ELR (cell line): ENCODE results near the gene LRPAP1.
"Not testable (repeated sequence)": the region's sequence is repeated elsewhere in the genome, so short reads cannot be mapped to it uniquely, and the experiment has no call there.

Experiments used
- DNase-seq: peaks from one replicate; pipeline ENCODE4 v3.0.0-alpha.2; 2015; ENCODE audit warnings: low read depth

The LRPAP1 gene

GRCh38 chr4:3560465-3560864 lies 28.2 kb upstream of the LRPAP1 start:
- not testable (repeated sequence) for DNase-seq

DNA sequence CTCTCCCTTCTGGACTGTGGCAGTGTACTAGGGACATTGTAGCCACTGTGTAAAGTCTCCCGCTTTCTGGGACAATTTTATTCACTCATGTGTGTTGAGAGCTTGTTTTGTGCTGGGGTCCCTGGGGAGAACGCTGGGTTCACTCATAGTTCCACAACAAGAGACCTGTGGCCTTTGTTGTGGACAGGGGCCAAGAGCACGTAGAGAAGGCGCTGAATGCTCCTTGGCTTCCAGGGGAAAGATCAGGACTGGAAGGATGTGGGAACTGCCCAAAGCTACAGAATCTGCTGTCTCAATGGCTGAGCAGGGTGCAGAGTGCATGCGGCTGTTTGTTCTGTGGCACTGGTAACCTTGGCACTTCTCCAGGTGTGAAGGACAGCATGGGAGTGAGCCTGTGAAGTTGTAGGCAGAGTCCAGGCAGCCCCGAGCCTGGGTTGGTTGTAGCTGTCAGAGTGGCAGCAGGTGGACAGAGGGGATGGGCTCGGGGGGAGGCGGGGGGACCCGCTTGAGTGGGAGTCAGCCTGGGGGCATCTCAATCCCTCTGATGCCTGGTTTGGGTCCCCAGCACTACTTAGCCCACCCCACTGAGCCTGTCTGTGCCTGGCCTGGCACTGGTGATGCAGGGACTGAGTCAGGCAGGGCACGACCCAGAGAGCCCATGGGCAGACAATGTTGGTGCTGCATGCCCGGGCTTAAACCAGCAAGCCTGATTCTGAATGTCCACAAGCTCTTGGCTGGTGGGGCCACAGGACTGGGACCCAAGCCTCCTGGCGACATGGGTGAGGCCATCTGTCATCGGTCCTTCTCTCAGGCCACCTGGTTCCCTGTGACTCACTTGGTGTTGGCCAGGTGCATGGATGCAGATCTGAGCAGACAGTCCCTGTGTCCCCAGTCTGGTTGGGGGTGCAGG lies 27.4 kb upstream of the LRPAP1 start:
- not testable (repeated sequence) for DNase-seq

DNA sequence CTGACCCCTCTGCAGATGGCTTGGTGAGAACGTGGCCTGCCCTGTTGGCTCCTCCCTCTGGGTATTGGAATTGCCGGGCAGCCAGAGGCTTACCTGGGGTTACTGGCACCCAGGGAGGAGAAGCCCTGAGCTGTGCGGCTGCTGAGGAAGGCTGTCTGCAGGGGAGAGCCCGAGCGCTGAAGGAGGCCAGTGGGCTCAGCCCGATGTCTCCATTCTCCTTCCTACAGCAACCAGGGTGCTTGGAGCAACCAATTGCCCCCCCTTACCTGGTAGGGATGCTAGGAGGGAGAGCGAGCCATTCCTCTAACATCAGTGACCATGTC lies 26.3 kb upstream of the LRPAP1 start:
- not testable (repeated sequence) for DNase-seq

GRCh38 chr4:3557676-3558513 lies 25.7 kb upstream of the LRPAP1 start:
- DNase-seq: not testable (repeated sequence)

DNA sequence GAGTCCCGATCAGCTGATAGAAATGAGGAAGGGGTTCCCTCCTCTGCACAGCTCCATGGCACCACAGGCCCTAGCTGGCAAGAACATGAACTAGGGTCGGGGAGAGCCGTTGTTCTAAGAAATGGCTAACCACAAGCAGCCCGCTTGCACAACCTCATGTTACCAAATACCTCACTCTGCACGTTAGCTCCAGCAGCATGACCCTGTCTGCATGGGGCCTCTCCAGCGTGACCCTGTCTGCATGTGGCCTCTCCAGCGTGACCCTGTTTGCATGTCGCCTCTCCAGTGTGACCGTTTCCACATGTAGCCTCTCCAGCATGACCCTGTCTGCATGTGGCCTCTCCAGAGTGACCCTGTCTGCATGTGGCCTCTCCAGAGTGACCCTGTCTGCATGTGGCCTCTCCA lies 24.9 kb upstream of the LRPAP1 start:
- not testable (repeated sequence) for DNase-seq

- DNase-seq: peak; percentile 2
Observed at GRCh38 chr4:3556244-3556867, 24.1 kb upstream of the LRPAP1 start.

DNA sequence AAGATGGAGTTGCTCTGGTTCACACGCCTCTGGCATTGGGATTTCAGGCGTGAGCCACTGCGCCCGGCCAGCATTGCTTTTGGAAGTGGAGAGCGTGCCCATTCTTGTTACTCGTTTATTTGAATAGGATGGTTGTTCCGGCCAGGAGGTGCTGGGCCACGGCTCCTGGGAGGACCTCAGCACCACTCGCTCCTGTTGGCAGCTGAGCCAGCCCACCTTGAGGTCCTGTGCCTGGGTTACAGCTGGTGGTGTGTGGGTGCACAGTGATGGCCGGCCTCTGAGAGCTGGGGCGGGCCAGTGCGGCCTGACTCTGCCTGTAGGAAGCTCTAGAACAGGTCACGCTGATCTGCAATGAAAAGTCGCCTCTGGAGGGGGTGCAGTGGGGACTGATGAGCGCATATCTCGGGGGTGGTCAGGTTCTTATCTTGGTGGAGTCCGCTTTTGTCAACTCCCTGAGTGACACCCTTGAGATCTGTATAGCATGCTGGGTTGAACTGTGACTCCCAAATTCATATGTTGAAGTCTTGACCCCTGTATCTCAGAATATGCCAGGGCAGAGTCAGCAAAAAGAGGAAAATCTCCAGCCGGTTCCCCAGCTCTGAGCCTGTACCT lies 23.3 kb upstream of the LRPAP1 start:
- not testable (repeated sequence) for DNase-seq

GRCh38 chr4:3551366-3551765 lies 19.1 kb upstream of the LRPAP1 start:
- not testable (repeated sequence) for DNase-seq

DNA sequence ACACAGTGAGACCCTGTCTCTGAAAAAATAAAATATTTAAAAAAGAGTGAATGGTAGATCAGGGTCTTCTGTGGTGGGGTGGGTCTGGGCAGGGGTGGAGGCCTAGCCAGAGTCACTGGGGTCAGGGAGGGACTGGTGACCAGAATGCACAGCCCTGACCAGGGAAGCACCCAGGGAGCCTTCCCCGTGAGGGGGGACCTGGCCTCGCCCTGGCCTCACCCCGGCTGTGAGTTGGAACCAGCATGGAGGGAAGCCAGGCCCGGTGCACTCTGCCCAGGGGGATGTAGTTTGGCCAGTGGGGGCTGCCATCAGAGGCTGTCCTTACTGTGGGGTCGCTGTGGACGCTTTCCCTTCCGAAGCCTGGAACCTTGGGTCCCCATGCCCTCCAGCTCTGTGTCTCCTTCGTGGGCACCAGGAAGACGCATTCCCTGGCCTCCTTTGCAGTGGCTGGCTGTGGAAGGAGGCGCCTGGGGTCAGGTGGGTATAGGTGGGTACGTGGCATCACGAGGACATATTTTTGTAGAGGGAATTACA lies 18.6 kb upstream of the LRPAP1 start:
- DNase-seq: not testable (repeated sequence)

- not testable (repeated sequence) for DNase-seq
Observed at GRCh38 chr4:3550041-3550440, 17.8 kb upstream of the LRPAP1 start.

DNA sequence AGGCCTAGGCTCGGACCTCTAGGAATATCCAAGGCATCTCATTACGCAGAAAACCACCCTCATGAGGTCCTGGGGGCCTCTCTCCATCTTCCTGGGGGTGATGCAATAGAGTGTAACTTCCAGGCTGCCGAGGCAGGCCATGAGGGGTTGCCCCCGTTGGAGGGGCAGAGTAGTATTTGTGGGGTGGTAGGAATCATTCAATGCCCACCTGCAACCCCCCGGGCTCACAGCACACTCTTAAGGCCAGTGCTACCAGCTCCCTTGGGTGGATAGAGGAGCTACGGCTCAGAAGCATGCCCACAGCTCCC lies 17.4 kb upstream of the LRPAP1 start:
- DNase-seq: not testable (repeated sequence)

- not testable (repeated sequence) for DNase-seq
Observed at GRCh38 chr4:3548991-3549693, 16.9 kb upstream of the LRPAP1 start.

GRCh38 chr4:3546721-3547120 lies 14.5 kb upstream of the LRPAP1 start:
- DNase-seq: not testable (repeated sequence)

DNA sequence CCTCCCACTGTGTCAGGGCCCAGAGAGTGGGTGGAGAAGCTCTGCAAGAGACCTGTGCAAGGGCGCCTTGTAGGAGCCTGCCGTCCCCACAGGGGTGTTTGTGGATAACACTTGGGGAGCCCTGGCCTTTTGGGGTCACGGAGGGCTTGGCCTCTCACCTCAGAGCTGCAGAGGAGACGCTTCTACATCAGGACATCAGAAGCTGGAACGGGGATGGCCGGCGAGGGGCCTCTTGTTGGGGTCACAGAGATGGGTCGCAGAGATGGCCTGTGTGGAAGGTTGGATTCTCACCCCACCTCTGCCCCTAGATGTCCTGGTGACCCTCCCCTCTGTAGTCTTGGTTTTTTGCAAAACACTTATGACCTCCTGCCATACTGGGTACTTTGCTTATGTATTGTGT lies 13.1 kb upstream of the LRPAP1 start:
- DNase-seq: not testable (repeated sequence)

- not testable (repeated sequence) for DNase-seq
Observed at GRCh38 chr4:3544259-3545025, 12.2 kb upstream of the LRPAP1 start.

- not testable (repeated sequence) for DNase-seq
Observed at GRCh38 chr4:3543415-3543814, 11.2 kb upstream of the LRPAP1 start.

GRCh38 chr4:3538906-3539305 lies 6.7 kb upstream of the LRPAP1 start:
- DNase-seq: not testable (repeated sequence)

DNA sequence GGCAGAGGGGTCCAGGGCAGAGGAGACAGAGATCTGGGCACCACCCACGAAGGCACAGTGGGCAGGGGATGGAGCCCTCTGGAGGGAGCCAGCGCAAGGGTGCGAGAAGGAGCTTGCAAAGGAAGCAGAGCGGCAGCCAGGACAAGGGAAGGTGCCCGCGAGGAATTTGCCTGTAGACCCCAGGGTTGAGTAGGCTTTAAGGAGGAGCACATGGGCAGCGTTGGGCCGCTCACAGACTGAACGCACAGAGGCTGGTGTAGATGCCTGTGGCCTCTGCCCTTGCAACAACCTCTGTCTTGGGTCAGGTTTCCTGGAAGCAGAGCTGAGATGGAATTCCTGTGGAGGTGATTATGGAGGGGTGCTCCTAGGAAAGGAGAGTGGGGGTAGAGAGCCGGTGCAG lies 3.6 kb upstream of the LRPAP1 start:
- DNase-seq: not testable (repeated sequence)

GRCh38 chr4:3533423-3533820 lies 1.2 kb upstream of the LRPAP1 start:
- no peak for DNase-seq

- no peak for DNase-seq
Observed at GRCh38 chr4:3532751-3533422, 665 bp upstream of the LRPAP1 start.
